NCI-H446 treated with DMSO at 0.1 percent for 48 hours (cell line): ENCODE measurements around the gene RPL5.

ENCODE experiments used
- DNase-seq: peaks from one replicate; lab custom pipeline; 2025; lab: John Stamatoyannopoulos, UW

Gene RPL5

GRCh38 chr1:92820024-92820423 lies 11.8 kb upstream of the RPL5 start:
- DNase-seq = no peak

GRCh38 chr1:92820551-92820950 lies 11.3 kb upstream of the RPL5 start:
- no peak for DNase-seq

DNA sequence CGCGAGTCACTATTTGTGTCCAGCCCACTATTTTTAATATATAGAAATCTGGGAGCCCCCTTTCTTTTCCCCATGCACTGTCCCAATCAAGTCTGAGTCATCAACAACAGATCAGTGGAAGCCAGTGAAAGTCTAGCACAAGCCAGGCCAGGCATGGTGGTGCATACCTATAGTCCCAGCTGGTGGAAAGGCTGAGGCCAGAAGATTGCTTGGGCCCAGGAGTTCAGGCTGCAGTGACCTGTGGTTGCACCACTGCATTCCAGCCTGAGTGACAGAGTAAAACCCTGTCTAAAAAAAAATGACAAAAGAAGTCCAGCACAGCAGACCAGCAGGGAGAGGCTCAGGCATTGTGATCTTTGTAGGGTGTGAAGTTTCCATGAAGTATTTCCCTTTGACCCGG lies 9.0 kb upstream of the RPL5 start:
- DNase-seq = no peak

- no peak for DNase-seq
Observed at GRCh38 chr1:92826792-92827191, 5.0 kb upstream of the RPL5 start.

- no peak for DNase-seq
Observed at GRCh38 chr1:92831368-92831761, 475 bp upstream of the RPL5 start.

GRCh38 chr1:92832537-92833114 lies 786 bp downstream of the RPL5 start:
- no peak for DNase-seq

DNA sequence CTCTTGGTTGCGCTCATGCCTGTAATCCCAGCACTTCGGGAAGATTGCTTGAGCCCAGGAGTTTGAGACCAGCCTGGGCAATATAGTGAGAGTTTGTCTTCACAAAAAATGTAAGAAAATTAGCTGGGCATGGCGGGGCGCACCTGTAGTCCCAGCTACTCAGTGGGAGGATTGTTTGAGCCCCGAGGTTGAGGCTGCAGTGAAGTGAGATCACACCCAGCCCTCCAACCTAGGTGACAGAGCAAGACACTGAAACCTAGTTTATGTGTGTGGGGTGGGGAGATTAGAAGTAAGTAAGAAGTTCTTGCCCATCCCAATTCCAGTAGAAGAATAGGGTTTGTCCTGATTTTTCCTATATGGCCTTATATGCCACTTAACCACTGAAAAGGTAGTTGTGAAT lies 2.0 kb downstream of the RPL5 start:
- DNase-seq = no peak

- DNase-seq = no peak
Observed at GRCh38 chr1:92834617-92835016, 2.8 kb downstream of the RPL5 start.

GRCh38 chr1:92837062-92837461 lies 5.2 kb downstream of the RPL5 start:
- no peak for DNase-seq

DNA sequence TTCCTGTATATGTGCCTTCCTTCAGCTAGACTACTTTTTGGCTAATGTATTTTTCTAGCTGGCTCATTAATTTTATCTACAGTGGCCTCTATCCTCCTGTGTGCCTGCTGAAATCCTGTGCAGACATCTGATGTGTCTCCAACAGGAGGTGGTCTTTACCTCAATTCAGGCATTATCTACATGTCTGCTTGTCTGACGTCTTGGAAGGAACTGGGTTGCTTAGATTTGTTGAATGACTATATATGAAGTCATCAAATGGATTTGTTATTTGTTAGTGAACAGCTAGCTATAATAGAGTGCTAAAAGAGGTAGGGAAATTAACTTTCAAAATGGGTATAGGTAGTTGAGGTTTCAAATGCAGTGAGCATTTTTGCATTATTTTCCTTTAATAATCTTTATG lies 6.7 kb downstream of the RPL5 start:
- no peak for DNase-seq

GRCh38 chr1:92839442-92839841 lies 7.6 kb downstream of the RPL5 start:
- DNase-seq = no peak

DNA sequence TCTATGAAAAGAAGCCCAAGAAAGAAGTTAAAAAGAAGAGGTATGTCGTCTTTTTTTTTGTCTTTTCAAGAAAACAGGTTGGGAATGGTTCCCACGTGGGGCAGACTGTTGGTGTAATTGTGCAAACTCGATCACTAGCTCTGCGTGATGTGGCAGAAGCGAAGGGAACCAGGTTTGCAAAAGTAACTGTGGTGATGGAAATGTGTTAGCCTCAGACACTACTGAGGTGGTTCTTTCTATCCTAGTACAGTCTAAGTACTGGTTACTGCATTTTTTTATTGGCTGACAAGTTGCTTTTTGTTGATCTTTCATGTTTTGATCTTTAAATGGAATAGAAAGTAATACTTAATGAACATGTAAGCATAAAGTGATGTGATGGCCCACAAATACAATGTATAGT lies 8.8 kb downstream of the RPL5 start:
- DNase-seq = no peak

GRCh38 chr1:92842082-92843045 lies 10.5 kb downstream of the RPL5 start:
- DNase-seq = no peak

DNA sequence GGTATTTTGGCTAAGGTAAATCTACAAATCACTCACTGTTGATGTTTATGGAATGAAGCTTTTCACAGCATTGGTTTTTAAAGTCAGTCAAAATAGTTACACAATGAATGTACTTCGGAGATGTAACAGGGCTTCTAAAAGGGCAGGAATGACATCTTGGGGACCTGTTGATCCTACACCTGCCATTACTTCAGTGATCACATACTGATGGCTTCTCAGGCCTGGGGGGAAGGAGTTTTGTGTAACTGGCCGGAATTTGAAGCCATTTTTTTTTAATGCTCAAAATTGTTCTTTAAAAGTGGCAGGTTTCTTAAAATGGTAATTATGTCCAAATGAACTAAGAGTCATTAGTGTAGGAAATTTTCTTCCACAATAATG lies 11.2 kb downstream of the RPL5 start:
- DNase-seq = no peak

- no peak for DNase-seq
Observed at GRCh38 chr1:92843429-92844352, 11.9 kb downstream of the RPL5 start.

GRCh38 chr1:92844439-92844838 lies 12.6 kb downstream of the RPL5 start:
- DNase-seq = no peak

GRCh38 chr1:92845908-92846307 lies 14.1 kb downstream of the RPL5 start:
- DNase-seq = no peak

DNA sequence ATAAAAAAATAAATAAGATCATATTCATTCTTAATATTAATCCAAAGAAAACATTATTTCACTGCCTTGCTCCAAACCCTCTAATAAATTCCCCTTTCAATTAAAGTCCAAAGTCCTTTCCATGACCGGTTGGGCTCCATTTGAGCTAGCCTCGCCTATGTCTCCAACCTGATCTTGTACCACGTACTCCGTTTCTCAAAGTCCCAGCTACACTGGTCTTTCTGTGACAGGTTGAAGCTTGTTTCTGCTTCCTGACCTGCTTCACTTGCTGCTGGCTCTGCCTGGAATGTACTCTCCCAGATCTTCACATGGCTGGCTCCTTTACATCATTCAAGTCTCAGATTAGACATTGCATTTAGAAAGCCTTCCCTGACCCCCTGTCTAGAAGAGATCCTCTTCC lies 16.4 kb downstream of the RPL5 start:
- DNase-seq = no peak

DNA sequence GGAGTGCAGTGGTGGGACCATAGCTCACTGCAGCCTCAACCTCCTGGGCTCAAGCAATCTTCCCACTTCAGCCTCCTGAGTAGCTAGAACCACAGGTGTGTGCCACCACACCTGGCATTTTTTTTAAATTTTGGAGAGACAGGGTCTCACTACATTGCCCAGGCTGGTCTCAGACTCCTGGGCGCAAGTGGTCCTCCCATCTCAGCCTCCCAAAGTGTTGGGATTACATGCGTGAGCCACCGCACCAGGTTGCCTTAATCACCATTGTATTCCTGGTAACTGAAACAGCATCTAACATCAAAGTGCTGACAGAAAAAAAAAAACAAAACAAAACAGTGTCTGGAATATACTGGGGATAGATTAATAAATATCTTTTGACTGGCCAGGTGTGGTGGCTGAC lies 18.2 kb downstream of the RPL5 start:
- no peak for DNase-seq

- no peak for DNase-seq
Observed at GRCh38 chr1:92851729-92852128, 19.9 kb downstream of the RPL5 start.

DNA sequence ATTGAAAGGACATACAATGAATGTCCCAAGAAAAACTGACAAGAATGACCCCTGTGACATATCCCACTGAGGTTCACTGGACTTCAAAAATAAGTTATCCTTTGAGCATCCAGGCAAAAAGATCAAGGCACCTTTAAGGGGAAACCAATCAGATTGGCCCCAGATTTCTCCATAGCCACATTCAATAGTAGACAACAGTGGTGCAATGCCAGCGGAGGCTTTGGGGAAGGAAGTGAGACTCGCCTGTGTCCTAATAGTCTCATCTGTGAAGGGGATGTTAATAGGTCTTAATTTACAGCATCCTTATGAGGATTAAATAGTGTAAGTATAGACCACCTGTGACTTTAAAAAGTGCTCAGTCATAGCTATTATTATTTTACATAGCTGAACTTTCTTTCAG lies 21.5 kb downstream of the RPL5 start:
- DNase-seq = no peak

DNA sequence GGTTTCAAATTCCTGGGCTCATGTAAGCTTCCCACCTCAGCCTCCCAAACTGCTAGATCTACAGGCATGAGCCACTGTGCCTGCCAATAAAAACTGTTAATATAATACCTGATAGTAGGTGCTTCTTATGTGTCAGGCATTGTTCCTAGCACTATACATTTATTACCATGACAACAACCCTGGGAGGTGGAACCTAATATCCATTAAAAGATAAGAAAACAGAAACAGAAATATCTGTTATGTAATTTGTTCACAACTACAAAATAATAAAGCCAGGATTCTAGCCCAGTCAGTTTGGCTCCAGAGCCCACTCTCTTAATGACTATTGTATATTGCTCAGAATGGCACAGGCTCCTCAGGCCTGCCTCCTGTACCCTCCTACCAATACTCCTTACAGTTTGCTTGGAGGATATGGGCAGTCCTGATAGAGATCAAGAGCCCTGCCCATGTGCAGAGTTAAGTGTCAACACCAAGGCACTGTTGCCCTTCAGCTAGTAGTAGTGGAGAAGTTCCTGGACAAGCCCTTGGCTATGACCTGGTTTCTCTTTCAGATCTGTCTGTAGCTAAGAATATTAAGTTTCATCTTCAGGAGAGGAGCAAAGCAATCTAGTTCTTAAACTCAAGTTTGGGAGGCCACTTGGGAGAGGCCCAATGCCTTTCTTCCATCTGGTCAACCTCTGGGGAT lies 22.4 kb downstream of the RPL5 start:
- no peak for DNase-seq
